GM23248 (cell line): ENCODE measurements around the gene SRSF11. TPM values are rescaled to one million over a fixed set of nuclear protein-coding genes. Genes with fewer than 3 reads are reported as not detected.

Experiments
- DNase-seq: peaks from one replicate; pipeline ENCODE4 v3.0.0-alpha.2; 2015
- H2AFZ ChIP-seq: fragments of 200-600 bp; sonication (generic); 2 replicates; pipeline ENCODE4 v1.6.1; 2016; ENCODE audit warnings: antibody characterized with exemption
- H3F3A ChIP-seq: fragments of 200-600 bp; sonication (generic); 2 replicates; pipeline ENCODE4 v1.6.1; 2016; ENCODE audit warnings: mild to moderate bottlenecking, antibody characterized with exemption, mixed run types; ENCODE audit not compliant: insufficient read depth
- H3K27ac ChIP-seq: fragments of 200-600 bp; sonication (generic); 2 replicates; pipeline ENCODE4 v1.5.1; 2016; ENCODE audit warnings: mild to moderate bottlenecking
- H3K27me3 ChIP-seq: fragments of 200-600 bp; sonication (generic); replicated peaks from 2 replicates; pipeline ENCODE4 v1.6.1; 2016; ENCODE audit warnings: mild to moderate bottlenecking; ENCODE audit not compliant: insufficient read depth
- H3K36me3 ChIP-seq: fragments of 200-600 bp; sonication (generic); 2 replicates; pipeline ENCODE4 v1.6.1; 2016; ENCODE audit warnings: low read depth, mild to moderate bottlenecking
- H3K4me1 ChIP-seq: fragments of 200-600 bp; sonication (generic); 2 replicates; pipeline ENCODE4 v1.6.1; 2016; ENCODE audit warnings: mild to moderate bottlenecking; ENCODE audit not compliant: insufficient read depth
- H3K4me2 ChIP-seq: fragments of 200-600 bp; sonication (generic); one replicate; pipeline ENCODE4 v1.6.1; 2016; ENCODE audit warnings: mild to moderate bottlenecking; ENCODE audit not compliant: unreplicated experiment
- H3K4me3 ChIP-seq: fragments of 200-600 bp; sonication (generic); 2 replicates; pipeline ENCODE4 v1.5.1; 2016; ENCODE audit warnings: mild to moderate bottlenecking
- H3K79me2 ChIP-seq: fragments of 200-600 bp; sonication (generic); 2 replicates; pipeline ENCODE4 v1.6.1; 2016; ENCODE audit warnings: mild to moderate bottlenecking; ENCODE audit not compliant: insufficient read depth
- H3K9ac ChIP-seq: fragments of 200-600 bp; sonication (generic); 2 replicates; pipeline ENCODE4 v1.6.1; 2016; ENCODE audit warnings: mild to moderate bottlenecking
- H3K9me2 ChIP-seq: fragments of 200-600 bp; sonication (generic); 2 replicates; pipeline ENCODE4 v1.6.1; 2016; ENCODE audit warnings: mixed run types, mild to moderate bottlenecking, moderate library complexity; ENCODE audit not compliant: insufficient read depth
- H3K9me3 ChIP-seq: fragments of 200-600 bp; sonication (generic); one replicate; pipeline ENCODE4 v1.6.1; 2017; ENCODE audit warnings: low read depth
- H4K20me1 ChIP-seq: fragments of 200-600 bp; sonication (generic); 2 replicates; pipeline ENCODE4 v1.6.0; 2016; ENCODE audit not compliant: insufficient read depth
- EZH2 ChIP-seq: fragments of 200-600 bp; sonication (generic); IDR thresholded peaks from 2 replicates; pipeline ENCODE4 v1.6.1; 2018; ENCODE audit warnings: antibody characterized with exemption, mild to moderate bottlenecking; ENCODE audit not compliant: insufficient read depth, poor library complexity, severe bottlenecking
- EZH2phosphoT487 ChIP-seq: fragments of 200-600 bp; sonication (generic); IDR thresholded peaks from 2 replicates; pipeline ENCODE4 v1.6.1; 2018; ENCODE audit warnings: antibody characterized with exemption, moderate library complexity, mild to moderate bottlenecking, low read depth; ENCODE audit not compliant: insufficient read depth
- WGBS, 2 experiments: methylation state at CpG; one replicate each; pipeline ENCODE4 v1.1.6; 2015 to 2017; ENCODE audit warnings: low lambda C conversion rate in 2 of 2, low coverage in 1 of 2; ENCODE audit errors: missing lambda C conversion rate in 2 of 2; 5-methylcytosine and 5-hydroxymethylcytosine counted together
- in situ Hi-C: fragments of 300-500 bp; cut with MboI; formaldehyde crosslinking; loops from 2 replicates; pipeline ENCODE4 v1.15.0; 2020
- polyA plus RNA-seq: library from polyadenylated mRNA; unstranded; fragments of >200 nt; fragmentation: Nextera tagmentation; extraction: Ambion mirVana; gene quantifications from 2 replicates; pipeline ENCODE4 v1.2.1, GENCODE V29; 2016
- total RNA-seq: library from RNA; depleted of rRNA; stranded (reverse); fragments of >200 nt; shearing (Covaris generic); gene quantifications from 2 replicates; pipeline ENCODE4 v1.2.3, GENCODE V29; 2014

The SRSF11 gene
- total and polyA plus RNA-seq, 2 experiments from 2014 or later, result 110 to 157 TPM

DNA sequence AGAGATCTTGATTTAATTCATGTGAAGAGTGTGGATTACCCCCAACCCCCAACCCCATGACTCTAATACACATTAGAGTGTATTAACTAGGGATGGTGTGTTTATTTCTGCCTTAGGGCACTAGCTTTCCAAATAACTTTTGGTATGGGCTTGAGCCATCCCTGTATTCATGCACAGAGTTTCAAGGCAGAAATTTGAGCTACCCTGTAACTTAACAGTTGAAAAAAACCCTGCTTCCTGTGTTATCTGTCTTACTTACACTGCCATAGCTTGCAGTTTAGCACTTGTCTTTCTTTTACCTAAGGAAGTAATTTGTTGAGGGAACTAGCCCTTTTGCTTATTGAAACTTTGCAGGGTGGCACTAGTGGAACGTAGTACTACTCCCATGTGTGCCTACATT, 6.3 kb downstream of the SRSF11 start:
- peaks cover 29% of the 10 kb centered on the region for H3F3A ChIP-seq
- no peak overlapping the region for H2AFZ ChIP-seq
- H3K9me2 ChIP-seq, result no peaks in the 10 kb centered on the region
- in situ Hi-C loops, result no loop called here
- H3K27me3 ChIP-seq, result no peaks in the 10 kb centered on the region
- no peaks in the 10 kb centered on the region for H3K9me3 ChIP-seq
- no peak overlapping the region for H3K9ac ChIP-seq
- H4K20me1 ChIP-seq, result peaks cover 22% of the 10 kb centered on the region; the same call in 1 of the 2 replicates
- peak; percentile 12 for DNase-seq
- peaks cover 47% of the 10 kb centered on the region for H3K4me1 ChIP-seq
- 21 to 47% methylated on average over 1 of the region's 1 CpG for WGBS, 2 experiments
- H3K4me3 ChIP-seq, result no peak overlapping the region
- H3K27ac ChIP-seq, result 0 out of 2 replicates have a peak overlapping the region, but pooled peaks have one; percentile 1
- H3K79me2 ChIP-seq, result peaks cover 100% of the 10 kb centered on the region
- no peak overlapping the region for H3K4me2 ChIP-seq
- TF ChIP-seq EZH2, result no peak
- no peak for TF ChIP-seq EZH2phosphoT487
- peaks cover 72% of the 10 kb centered on the region for H3K36me3 ChIP-seq

DNA sequence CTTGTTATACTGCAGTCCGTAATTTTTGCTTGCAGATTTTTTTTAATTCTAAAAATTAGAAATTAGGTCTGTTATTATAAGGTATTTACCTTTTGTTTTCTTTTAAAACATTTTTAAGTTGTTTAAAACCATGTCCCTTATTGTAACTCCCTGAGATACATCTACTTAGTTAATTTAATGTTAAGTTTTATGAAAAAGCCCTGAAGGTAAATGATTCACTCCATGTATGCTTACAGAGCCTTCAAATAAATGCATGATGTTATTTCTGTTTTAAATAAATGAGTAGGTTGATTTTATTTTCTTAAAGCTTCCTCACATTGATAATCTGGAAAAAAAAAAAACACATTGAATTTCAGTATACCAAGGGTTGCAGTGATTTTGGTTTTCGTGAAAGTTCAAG, 7.5 kb downstream of the SRSF11 start:
- Histone ChIP-seq H3K4me3 (no peak overlapping the region), H3K4me2 (no peak overlapping the region), H4K20me1 (peaks cover 12% of the 10 kb centered on the region; the same call in 1 of the 2 replicates), H3K9ac (no peak overlapping the region), H3K36me3 (peaks cover 77% of the 10 kb centered on the region), H3K9me3 (no peaks in the 10 kb centered on the region), H3K79me2 (peaks cover 100% of the 10 kb centered on the region), H3K27me3 (no peaks in the 10 kb centered on the region), H2AFZ (no peak overlapping the region), H3K9me2 (no peaks in the 10 kb centered on the region), H3K27ac (no peak overlapping the region), H3K4me1 (peaks cover 38% of the 10 kb centered on the region), H3F3A (0 out of 2 replicates have a peak, but pooled peaks cover 31% of the 10 kb centered on the region)
- TF ChIP-seq EZH2, result no peak
- TF ChIP-seq EZH2phosphoT487, result no peak
- DNase-seq, result no peak
- in situ Hi-C loops, result no loop called here
- 72 to 73% methylated on average over 2 of the region's 2 CpGs for WGBS, 2 experiments

DNA sequence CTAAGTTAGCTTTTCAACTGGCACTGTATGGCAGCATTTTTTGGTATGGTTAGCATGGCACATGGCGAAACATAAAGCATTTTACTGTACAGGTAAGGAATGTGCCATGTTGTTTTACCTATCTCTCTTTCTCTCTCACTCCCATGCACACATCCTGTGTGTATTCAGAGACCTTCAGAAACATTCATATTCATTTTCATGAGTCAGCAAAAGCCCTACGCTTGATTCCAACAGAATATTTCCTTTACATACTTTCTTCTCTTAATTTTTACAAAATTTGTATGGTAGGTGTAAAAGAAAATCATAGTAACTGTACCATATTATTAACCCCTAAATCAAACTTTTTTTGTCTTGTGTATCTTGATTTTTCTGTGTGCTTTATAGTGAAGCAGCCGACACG, 10.3 kb downstream of the SRSF11 start:
- Histone ChIP-seq H3K4me1 (peaks cover 17% of the 10 kb centered on the region), H3K9me2 (no peaks in the 10 kb centered on the region), H3K27ac (no peak overlapping the region), H2AFZ (no peak overlapping the region), H3K4me3 (no peak overlapping the region), H3K9me3 (no peaks in the 10 kb centered on the region), H3K4me2 (no peak overlapping the region), H3K27me3 (no peaks in the 10 kb centered on the region), H3F3A (0 out of 2 replicates have a peak, but pooled peaks cover 42% of the 10 kb centered on the region), H3K36me3 (peaks cover 85% of the 10 kb centered on the region), H3K9ac (no peak overlapping the region), H4K20me1 (no peaks in the 10 kb centered on the region), H3K79me2 (peaks cover 100% of the 10 kb centered on the region)
- DNase-seq, result no peak
- WGBS, 2 experiments, result 95 to 96% methylated on average over 4 of the region's 4 CpGs
- TF ChIP-seq EZH2phosphoT487 (no peak), EZH2 (no peak)
- in situ Hi-C loops, result no loop called here

DNA sequence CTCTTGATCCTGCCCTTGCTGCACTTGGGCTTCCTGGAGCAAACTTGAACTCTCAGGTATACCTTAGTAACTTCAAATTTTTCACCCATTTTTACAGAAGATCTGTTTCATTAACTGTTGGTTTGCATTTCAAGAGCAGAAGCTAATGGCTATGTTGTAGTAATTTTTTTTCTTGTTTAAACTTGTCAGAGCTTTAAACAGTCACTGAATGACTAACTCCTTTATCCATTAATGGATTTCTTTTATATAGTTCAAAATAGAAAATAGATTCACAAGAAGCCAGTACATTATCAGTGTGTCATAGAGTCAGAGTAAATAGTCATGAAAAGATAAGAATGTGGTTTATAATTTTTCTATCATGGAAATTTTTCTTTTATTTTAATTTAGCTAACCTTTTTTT, 13.6 kb downstream of the SRSF11 start:
- TF ChIP-seq EZH2 (no peak), EZH2phosphoT487 (no peak)
- no peak overlapping the region for H3K9ac ChIP-seq
- in situ Hi-C loops, result no loop called here
- no peak overlapping the region for H3K27ac ChIP-seq
- H4K20me1 ChIP-seq, result no peaks in the 10 kb centered on the region
- no peak for DNase-seq
- peaks cover 34% of the 10 kb centered on the region; the same call in 1 of the 2 replicates for H3F3A ChIP-seq
- H3K36me3 ChIP-seq, result peaks cover 94% of the 10 kb centered on the region
- H2AFZ ChIP-seq, result no peak overlapping the region
- H3K9me2 ChIP-seq, result no peaks in the 10 kb centered on the region
- no peaks in the 10 kb centered on the region for H3K9me3 ChIP-seq
- no peaks in the 10 kb centered on the region for H3K27me3 ChIP-seq
- no peak overlapping the region for H3K4me2 ChIP-seq
- H3K79me2 ChIP-seq, result peaks cover 99% of the 10 kb centered on the region
- H3K4me1 ChIP-seq, result no peaks in the 10 kb centered on the region
- no peak overlapping the region for H3K4me3 ChIP-seq

DNA sequence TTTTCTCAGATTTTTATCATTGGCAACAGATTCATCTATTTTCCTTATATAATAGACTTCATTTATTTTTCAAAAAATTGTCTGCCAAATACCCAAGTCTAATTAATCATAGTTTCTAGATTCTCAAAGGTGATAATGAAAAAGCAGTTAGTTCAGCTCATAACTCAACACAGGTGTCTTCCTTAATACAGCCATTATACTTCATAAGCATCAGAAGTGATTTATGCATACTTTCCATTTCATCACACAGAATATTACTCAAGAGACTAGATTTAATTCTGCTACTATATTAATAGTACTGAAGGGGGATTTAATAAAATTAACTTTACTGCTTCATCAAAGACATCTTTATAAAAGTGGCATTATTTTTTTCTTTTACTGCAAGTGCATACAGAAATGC, 18.8 kb downstream of the SRSF11 start:
- in situ Hi-C loops, result no loop called here
- no peaks in the 10 kb centered on the region for H3K9me2 ChIP-seq
- peaks cover 92% of the 10 kb centered on the region for H3K79me2 ChIP-seq
- H3K9ac ChIP-seq, result no peak overlapping the region
- no peaks in the 10 kb centered on the region for H4K20me1 ChIP-seq
- no peak overlapping the region for H3K4me2 ChIP-seq
- H3K4me1 ChIP-seq, result no peaks in the 10 kb centered on the region
- no peak overlapping the region for H2AFZ ChIP-seq
- H3K27ac ChIP-seq, result no peak overlapping the region
- DNase-seq, result no peak
- H3F3A ChIP-seq, result peaks cover 14% of the 10 kb centered on the region
- H3K36me3 ChIP-seq, result peaks cover 95% of the 10 kb centered on the region
- H3K9me3 ChIP-seq, result no peaks in the 10 kb centered on the region
- H3K27me3 ChIP-seq, result no peaks in the 10 kb centered on the region
- no peak for TF ChIP-seq EZH2
- no peak for TF ChIP-seq EZH2phosphoT487
- H3K4me3 ChIP-seq, result no peak overlapping the region
